CD4-positive, alpha-beta memory T cell (primary cell): ENCODE data around the gene RPN2. TPM values are rescaled to one million over a fixed set of nuclear protein-coding genes. Genes with fewer than 3 reads are reported as not detected.

Experiments
- CTCF ChIA-PET: fragments of 350-600 bp; sonication (Branson Sonifier 250); formaldehyde crosslinking; loops from one replicate; lab custom pipeline; 2021; ENCODE audit warnings: inconsistent platforms; ENCODE audit not compliant: partially characterized antibody; lab: Charles Lee
- POLR2A ChIA-PET: fragments of 350-600 bp; sonication (Branson Sonifier 250); formaldehyde crosslinking; loops from one replicate; lab custom pipeline; 2021; ENCODE audit not compliant: partially characterized antibody; lab: Charles Lee
- DNase-seq, 5 donors: peaks; one replicate each; pipeline versions ENCODE4 v3.0.0 to v3.0.0-alpha.2; 2020 to 2022; ENCODE audit warnings: mixed read lengths in 1 of 5
- H3K27ac ChIP-seq: one replicate; pipeline ENCODE4 v1.7.0; 2013; ENCODE audit warnings: low read depth, low read length
- H3K27me3 ChIP-seq: 2 replicates; pipeline ENCODE4 v1.7.0; 2013; ENCODE audit warnings: mild to moderate bottlenecking, low read length, moderate library complexity; ENCODE audit not compliant: insufficient read depth
- H3K36me3 ChIP-seq: 2 replicates; pipeline ENCODE4 v1.7.0; 2013; ENCODE audit warnings: mild to moderate bottlenecking, low read length, moderate library complexity; ENCODE audit not compliant: insufficient read depth
- H3K4me1 ChIP-seq: 2 replicates; pipeline ENCODE4 v1.7.0; 2013; ENCODE audit warnings: mild to moderate bottlenecking, low read length, moderate library complexity; ENCODE audit not compliant: insufficient read depth
- H3K4me3 ChIP-seq, 2 donors: one replicate each; pipeline ENCODE4 v1.7.0; 2013; ENCODE audit warnings: low read length in 2 of 2, mild to moderate bottlenecking in 1 of 2
- H3K9me3 ChIP-seq, 2 donors: one replicate each; pipeline ENCODE4 v1.7.0; 2013; ENCODE audit warnings: low read length in 2 of 2, control low read depth in 1 of 2; ENCODE audit not compliant: control insufficient read depth in 1 of 2
- H3K27ac Mint-ChIP-seq, 7 donors: one replicate each; pipeline ENCODE4 v1.8.0; 2020 to 2021; ENCODE audit warnings: mixed read lengths in 7 of 7, mild to moderate bottlenecking in 6 of 7, inconsistent platforms in 3 of 7, moderate library complexity in 3 of 7
- H3K27me3 Mint-ChIP-seq, 2 donors: one replicate each; pipeline ENCODE4 v1.8.0; 2020 to 2021; ENCODE audit warnings: mixed read lengths in 2 of 2
- H3K36me3 Mint-ChIP-seq, 2 donors: one replicate each; pipeline ENCODE4 v1.8.0; 2020 to 2021; ENCODE audit warnings: mixed read lengths in 2 of 2, inconsistent platforms in 1 of 2, mild to moderate bottlenecking in 1 of 2
- H3K4me1 Mint-ChIP-seq, 4 donors: one replicate each; pipeline ENCODE4 v1.8.0; 2020 to 2021; ENCODE audit warnings: mixed read lengths in 4 of 4, mild to moderate bottlenecking in 1 of 4
- H3K4me3 Mint-ChIP-seq, 8 donors: one replicate each; pipeline ENCODE4 v1.8.0; 2020 to 2021; ENCODE audit warnings: mixed read lengths in 8 of 8, mild to moderate bottlenecking in 7 of 8, moderate library complexity in 6 of 8, inconsistent platforms in 3 of 8
- H3K9me3 Mint-ChIP-seq, 8 donors: one replicate each; pipeline ENCODE4 v1.8.0; 2020 to 2021; ENCODE audit warnings: mixed read lengths in 8 of 8, mild to moderate bottlenecking in 5 of 8, inconsistent platforms in 3 of 8, moderate library complexity in 1 of 8
- intact Hi-C: fragments of 100-400 bp; cut with micrococcal nuclease; formaldehyde crosslinking; loops from one replicate; pipeline ENCODE4 v1.15.1; 2023
- polyA plus RNA-seq, 2 donors: library from polyadenylated mRNA; unstranded; fragments of 300-500 nt; fragmentation: Illumina TruSeq; gene quantifications; one replicate each; pipeline ENCODE4 v1.2.3, GENCODE V29; 2021
- total RNA-seq, 2 experiments: library from RNA; stranded (reverse); gene quantifications; one replicate each; pipeline ENCODE4 v1.2.3, GENCODE V29; 2021

Gene RPN2
- total and polyA plus RNA-seq, 4 experiments from 2014 or later, result 125 to 349 (median 192) TPM

DNA sequence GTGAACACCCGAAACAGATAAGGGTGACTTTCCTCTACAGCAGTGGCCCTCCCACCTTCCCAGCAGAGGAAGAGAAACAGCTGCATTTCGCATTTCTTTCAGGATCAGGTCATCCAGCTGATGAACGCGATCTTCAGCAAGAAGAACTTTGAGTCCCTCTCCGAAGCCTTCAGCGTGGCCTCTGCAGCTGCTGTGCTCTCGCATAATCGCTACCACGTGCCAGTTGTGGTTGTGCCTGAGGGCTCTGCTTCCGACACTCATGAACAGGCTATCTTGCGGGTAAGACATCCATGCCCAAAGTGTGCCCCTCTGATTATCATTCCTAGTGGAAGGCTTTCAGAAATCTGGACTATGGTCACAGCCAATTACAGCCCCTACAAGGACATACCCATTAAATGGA is 28.0 kb downstream of the RPN2 start:
- peaks cover 67% of the 10 kb centered on the region for H3K36me3 ChIP-seq
- Mint-ChIP-seq H3K27me3 (no peaks in the 10 kb centered on the region), H3K9me3 (no peaks in the 10 kb centered on the region), H3K27ac (no peak overlapping the region), H3K4me1 (peaks cover 0 to 6% (median 4%) of the 10 kb centered on the region in 4 donors), H3K36me3 (peaks cover 45 to 72% of the 10 kb centered on the region in 2 donors), H3K4me3 (no peak overlapping the region)
- intact Hi-C loops, result no loop called here
- no peaks in the 10 kb centered on the region for H3K4me1 ChIP-seq
- H3K27ac ChIP-seq, result no peak overlapping the region
- ChIA-PET CTCF (interaction anchor here (1.5 kb wide), 1 partner anchor 12 kb away, joined by 3 read pairs; no protein-coding TSS in a partner anchor), POLR2A (no interaction called here)
- H3K4me3 ChIP-seq, result no peak overlapping the region
- no peak for DNase-seq
- no peaks in the 10 kb centered on the region for H3K27me3 ChIP-seq
- H3K9me3 ChIP-seq, result no peaks in the 10 kb centered on the region

DNA sequence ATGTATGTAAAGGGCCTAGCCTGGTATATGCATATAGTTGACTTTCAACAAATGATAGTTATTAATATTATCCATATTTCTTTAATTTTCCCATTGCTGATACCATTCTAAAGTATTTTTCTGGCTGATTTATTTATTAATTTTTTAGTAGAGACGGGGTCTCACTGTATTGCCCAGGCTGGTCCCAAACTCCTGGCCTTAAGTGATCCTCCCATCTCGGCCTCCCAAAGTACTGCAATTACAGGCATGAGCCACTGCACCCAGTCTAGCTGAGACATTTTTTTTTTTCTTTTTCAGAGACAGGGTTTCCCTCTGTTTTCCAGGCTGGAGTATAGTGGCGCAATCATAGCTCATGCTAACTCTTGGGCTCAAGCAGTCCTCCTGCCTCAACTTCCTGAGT is 30.1 kb downstream of the RPN2 start:
- no peak overlapping the region for H3K27ac ChIP-seq
- DNase-seq, result no peak
- CTCF ChIA-PET, result no interaction called here
- no peaks in the 10 kb centered on the region for H3K27me3 ChIP-seq
- peaks cover 37 to 73% of the 10 kb centered on the region in 2 donors for H3K36me3 Mint-ChIP-seq
- peaks cover 67% of the 10 kb centered on the region for H3K36me3 ChIP-seq
- H3K4me3 ChIP-seq, result no peak overlapping the region
- H3K9me3 Mint-ChIP-seq, result no peaks in the 10 kb centered on the region
- H3K4me1 ChIP-seq, result no peaks in the 10 kb centered on the region
- POLR2A ChIA-PET, result no interaction called here
- H3K27me3 Mint-ChIP-seq, result no peaks in the 10 kb centered on the region
- H3K27ac Mint-ChIP-seq, result peak overlapping the region in 1 of 7 donors; percentile 35
- H3K4me3 Mint-ChIP-seq, result no peak overlapping the region
- H3K4me1 Mint-ChIP-seq, result peaks cover 0 to 4% (median 3%) of the 10 kb centered on the region in 4 donors
- intact Hi-C loops, result no loop called here
- H3K9me3 ChIP-seq, result no peaks in the 10 kb centered on the region

DNA sequence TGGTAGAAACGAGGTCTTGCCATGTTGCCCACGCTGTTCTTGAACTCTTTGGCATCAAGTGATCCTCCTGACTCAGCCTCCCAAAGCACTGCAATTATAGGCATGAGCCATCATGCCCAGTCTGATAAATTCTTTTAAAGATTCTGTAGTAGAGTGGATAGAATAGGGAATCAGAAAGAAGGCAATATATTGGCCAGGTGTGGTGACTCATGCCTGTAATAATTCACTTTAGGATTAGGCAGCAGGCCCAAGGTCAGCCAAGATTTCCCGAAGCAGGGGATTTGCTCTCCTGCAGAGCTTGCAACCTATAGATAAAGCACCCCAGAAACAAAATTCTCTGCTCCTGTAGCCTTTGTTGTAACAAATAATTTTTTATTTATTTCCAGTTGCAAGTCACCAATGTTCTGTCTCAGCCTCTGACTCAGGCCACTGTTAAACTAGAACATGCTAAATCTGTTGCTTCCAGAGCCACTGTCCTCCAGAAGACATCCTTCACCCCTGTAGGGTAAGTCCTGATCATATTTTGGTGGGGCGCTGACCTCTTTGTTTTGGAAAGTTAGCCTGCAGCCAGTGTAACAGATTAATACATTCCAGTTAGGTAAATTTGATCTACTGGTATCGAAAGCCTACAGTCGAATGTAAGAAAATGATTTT is 30.7 kb downstream of the RPN2 start:
- no peak for DNase-seq
- H3K4me3 ChIP-seq, result no peak overlapping the region
- peaks cover 34 to 72% of the 10 kb centered on the region in 2 donors for H3K36me3 Mint-ChIP-seq
- H3K27me3 ChIP-seq, result no peaks in the 10 kb centered on the region
- no peak overlapping the region for H3K4me3 Mint-ChIP-seq
- H3K9me3 Mint-ChIP-seq, result no peaks in the 10 kb centered on the region
- no peaks in the 10 kb centered on the region for H3K4me1 ChIP-seq
- intact Hi-C loops, result no loop called here
- peaks cover 66% of the 10 kb centered on the region for H3K36me3 ChIP-seq
- peaks cover 0 to 7% (median 2%) of the 10 kb centered on the region in 4 donors for H3K4me1 Mint-ChIP-seq
- H3K27ac Mint-ChIP-seq, result no peak overlapping the region
- H3K27me3 Mint-ChIP-seq, result no peaks in the 10 kb centered on the region
- ChIA-PET POLR2A (no interaction called here), CTCF (no interaction called here)
- no peaks in the 10 kb centered on the region for H3K9me3 ChIP-seq
- no peak overlapping the region for H3K27ac ChIP-seq

DNA sequence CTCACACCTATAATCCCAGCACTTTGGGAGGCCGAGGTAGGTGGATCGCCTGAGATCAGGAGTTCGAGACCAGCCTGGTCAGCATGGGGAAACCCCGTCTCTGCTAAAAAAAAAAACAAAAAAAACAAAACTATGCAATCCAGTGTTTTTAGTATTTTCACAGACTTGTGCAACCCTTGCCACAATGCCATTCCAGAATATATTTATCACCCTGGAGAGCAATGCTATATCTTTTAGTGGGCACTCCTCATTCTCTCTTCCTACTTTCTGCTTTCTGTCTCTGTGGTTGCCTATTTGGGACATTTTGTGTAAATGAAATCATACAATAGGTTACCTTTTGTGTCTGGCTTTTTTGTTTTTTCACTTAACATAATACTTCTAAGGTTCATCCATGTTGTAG is 39.3 kb downstream of the RPN2 start:
- no peaks in the 10 kb centered on the region for H3K27me3 ChIP-seq
- H3K9me3 Mint-ChIP-seq, result peaks cover 0 to 2% (median 0%) of the 10 kb centered on the region in 8 donors
- H3K27ac ChIP-seq, result no peak overlapping the region
- H3K27me3 Mint-ChIP-seq, result no peaks in the 10 kb centered on the region
- H3K4me3 Mint-ChIP-seq, result no peak overlapping the region
- CTCF ChIA-PET, result no interaction called here
- no peak for DNase-seq
- peaks cover 0 to 5% (median 0%) of the 10 kb centered on the region in 4 donors for H3K4me1 Mint-ChIP-seq
- intact Hi-C loops, result no loop called here
- no peaks in the 10 kb centered on the region for H3K4me1 ChIP-seq
- POLR2A ChIA-PET, result no interaction called here
- no peaks in the 10 kb centered on the region for H3K9me3 ChIP-seq
- peaks cover 46 to 74% of the 10 kb centered on the region in 2 donors for H3K36me3 Mint-ChIP-seq
- peaks cover 53% of the 10 kb centered on the region for H3K36me3 ChIP-seq
- H3K4me3 ChIP-seq, result no peak overlapping the region
- H3K27ac Mint-ChIP-seq, result no peak overlapping the region

DNA sequence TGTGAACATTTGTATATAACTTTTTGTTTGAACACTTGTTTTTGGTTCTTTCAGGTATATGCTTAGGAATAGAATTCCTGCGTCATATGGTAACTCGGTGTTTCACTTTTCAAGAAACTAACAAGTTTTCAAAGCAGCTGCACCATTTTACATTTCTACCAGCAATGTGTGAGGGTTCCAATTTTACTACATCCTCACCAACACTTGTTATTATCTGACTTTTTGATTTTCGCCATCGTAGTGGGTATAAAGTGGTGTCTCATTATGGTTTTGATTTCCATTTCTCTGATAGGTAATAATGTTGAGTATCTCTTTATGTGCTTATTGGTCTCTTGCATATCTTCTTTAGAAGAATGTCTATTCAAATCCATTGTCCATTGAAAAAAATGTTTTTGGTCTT is 39.8 kb downstream of the RPN2 start:
- intact Hi-C loops, result no loop called here
- peaks cover 0 to 5% (median 0%) of the 10 kb centered on the region in 4 donors for H3K4me1 Mint-ChIP-seq
- ChIA-PET POLR2A (no interaction called here), CTCF (no interaction called here)
- H3K27ac ChIP-seq, result no peak overlapping the region
- no peaks in the 10 kb centered on the region for H3K27me3 ChIP-seq
- no peak for DNase-seq
- no peaks in the 10 kb centered on the region for H3K4me1 ChIP-seq
- H3K27ac Mint-ChIP-seq, result no peak overlapping the region
- H3K27me3 Mint-ChIP-seq, result no peaks in the 10 kb centered on the region
- peaks cover 53% of the 10 kb centered on the region for H3K36me3 ChIP-seq
- no peak overlapping the region for H3K4me3 Mint-ChIP-seq
- peaks cover 0 to 2% (median 0%) of the 10 kb centered on the region in 8 donors for H3K9me3 Mint-ChIP-seq
- H3K4me3 ChIP-seq, result no peak overlapping the region
- no peaks in the 10 kb centered on the region for H3K9me3 ChIP-seq
- peaks cover 51 to 74% of the 10 kb centered on the region in 2 donors for H3K36me3 Mint-ChIP-seq

DNA sequence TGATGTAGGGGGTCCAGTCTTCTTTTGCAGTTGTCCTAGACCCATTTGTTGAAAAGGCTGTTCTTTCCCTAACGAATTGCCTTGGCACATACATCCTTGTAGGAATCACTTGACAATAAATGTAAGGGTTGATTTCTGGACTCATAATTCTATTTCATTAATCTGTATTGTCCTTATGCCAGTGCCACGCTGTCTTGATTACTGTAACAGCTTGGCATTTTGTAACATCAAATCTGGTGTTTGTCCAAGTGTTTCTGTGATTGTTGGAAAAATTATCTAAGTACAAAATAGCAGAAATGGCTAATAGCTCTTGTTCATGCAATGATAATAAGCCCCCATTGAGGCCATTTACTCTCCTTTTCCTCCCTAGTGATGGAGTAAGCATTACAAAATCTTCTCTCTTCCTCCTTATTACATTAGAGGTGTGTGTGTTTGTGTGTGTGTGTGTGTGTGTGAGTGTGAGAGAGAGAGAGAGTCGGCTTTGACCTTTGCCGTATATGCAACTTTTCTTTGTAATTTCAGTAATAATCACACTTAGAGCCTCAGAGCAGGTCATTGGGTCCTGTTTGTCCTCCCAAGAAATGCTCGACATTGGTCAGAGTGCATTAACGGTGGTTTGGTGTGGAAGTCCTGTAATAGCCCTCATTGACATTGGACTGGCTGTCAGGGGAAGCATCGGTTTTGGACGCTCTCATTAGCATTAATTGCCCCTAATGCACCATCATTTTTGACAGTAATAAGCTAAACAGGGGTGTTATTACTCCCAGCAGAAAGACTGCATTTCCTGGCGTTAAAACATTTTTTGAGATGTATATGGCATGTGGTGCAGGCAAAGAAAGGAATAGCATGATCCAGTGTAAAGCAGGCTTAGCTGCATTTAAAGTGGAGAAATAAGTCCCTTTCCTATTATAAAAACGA is 40.9 kb downstream of the RPN2 start:
- DNase-seq, result no peak
- Mint-ChIP-seq H3K4me1 (peaks cover 0 to 1% (median 0%) of the 10 kb centered on the region in 4 donors), H3K4me3 (no peak overlapping the region), H3K36me3 (peaks cover 56 to 76% of the 10 kb centered on the region in 2 donors), H3K27me3 (no peaks in the 10 kb centered on the region), H3K9me3 (peaks cover 0 to 2% (median 0%) of the 10 kb centered on the region in 8 donors), H3K27ac (peak overlapping the region in 4 of 7 donors; percentile 3 to 37 (median 20))
- Histone ChIP-seq H3K9me3 (no peaks in the 10 kb centered on the region), H3K4me3 (no peak overlapping the region), H3K4me1 (no peaks in the 10 kb centered on the region), H3K27ac (no peak overlapping the region), H3K36me3 (peaks cover 56% of the 10 kb centered on the region), H3K27me3 (no peaks in the 10 kb centered on the region)
- intact Hi-C loops, result no loop called here
- POLR2A ChIA-PET, result interaction anchor here (1.1 kb wide), 1 partner anchor 41 kb away, joined by 3 read pairs; the partner anchor contains the start of genes MROH8 and RPN2
- CTCF ChIA-PET, result interaction anchor here (0.5 to 2.2 kb wide), 3 partner anchors 24 to 313 kb away, joined by 3 to 11 read pairs (median 3); no protein-coding TSS in a partner anchor

DNA sequence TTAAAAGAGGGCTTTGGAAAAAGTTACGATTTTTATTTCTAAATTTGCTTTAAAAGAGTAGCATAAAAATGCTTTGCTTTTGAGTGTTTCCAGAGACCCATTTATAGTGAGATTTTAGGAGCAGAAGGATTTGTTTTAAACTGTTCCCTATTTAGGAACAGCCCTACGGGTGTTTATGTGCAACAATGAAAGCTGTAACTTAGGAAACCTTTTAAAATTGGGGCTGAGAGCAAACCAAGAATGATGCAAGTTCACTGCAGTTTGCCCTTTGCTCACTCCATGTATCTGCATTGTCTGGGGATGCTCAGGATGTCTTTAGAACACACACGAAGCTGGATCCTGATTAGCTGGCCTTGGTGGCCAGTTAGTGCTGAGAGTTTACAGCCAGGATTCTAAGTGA is 41.6 kb downstream of the RPN2 start:
- peaks cover 56 to 76% of the 10 kb centered on the region in 2 donors for H3K36me3 Mint-ChIP-seq
- no peak overlapping the region for H3K4me3 ChIP-seq
- no peak overlapping the region for H3K4me3 Mint-ChIP-seq
- no peaks in the 10 kb centered on the region for H3K4me1 ChIP-seq
- no peaks in the 10 kb centered on the region for H3K27me3 ChIP-seq
- H3K27me3 Mint-ChIP-seq, result no peaks in the 10 kb centered on the region
- no peak overlapping the region for H3K27ac ChIP-seq
- CTCF ChIA-PET, result interaction anchor here (0.5 to 2.2 kb wide), 3 partner anchors 25 to 313 kb away, joined by 3 to 11 read pairs (median 3); no protein-coding TSS in a partner anchor
- peaks cover 0 to 1% (median 0%) of the 10 kb centered on the region in 4 donors for H3K4me1 Mint-ChIP-seq
- H3K27ac Mint-ChIP-seq, result no peak overlapping the region
- H3K9me3 ChIP-seq, result no peaks in the 10 kb centered on the region
- peaks cover 59% of the 10 kb centered on the region for H3K36me3 ChIP-seq
- H3K9me3 Mint-ChIP-seq, result no peaks in the 10 kb centered on the region
- POLR2A ChIA-PET, result no interaction called here
- intact Hi-C loops, result no loop called here
- DNase-seq, result no peak
